HFF-Myc (cell line): Measurements from ENCODE around the gene HCFC2.

ENCODE experiments used
- DNase-seq: peaks from one replicate; pipeline ENCODE4 v3.0.0-alpha.2; 2011; ENCODE audit warnings: low read depth; ENCODE audit errors: extremely low read depth
- H3K4me3 ChIP-seq: replicated peaks from 2 replicates; pipeline ENCODE4 v1.5.1; 2011; ENCODE audit warnings: low read depth, mild to moderate bottlenecking, control low read depth, low read length
- CTCF ChIP-seq: IDR thresholded peaks from 2 replicates; pipeline ENCODE4 v1.5.1; 2012; ENCODE audit warnings: mild to moderate bottlenecking, low read depth, low read length, control low read depth; ENCODE audit errors: missing control alignments

The HCFC2 gene

GRCh38 chr12:104122298-104122697 is 58.0 kb downstream of the HCFC2 start:
- no peak for DNase-seq
- no peak overlapping the region for H3K4me3 ChIP-seq
- no peak for TF ChIP-seq CTCF

- no peak for DNase-seq
- H3K4me3 ChIP-seq, result no peak overlapping the region
- TF ChIP-seq CTCF, result no peak
Observed at GRCh38 chr12:104126548-104126947, 62.2 kb downstream of the HCFC2 start.

DNA sequence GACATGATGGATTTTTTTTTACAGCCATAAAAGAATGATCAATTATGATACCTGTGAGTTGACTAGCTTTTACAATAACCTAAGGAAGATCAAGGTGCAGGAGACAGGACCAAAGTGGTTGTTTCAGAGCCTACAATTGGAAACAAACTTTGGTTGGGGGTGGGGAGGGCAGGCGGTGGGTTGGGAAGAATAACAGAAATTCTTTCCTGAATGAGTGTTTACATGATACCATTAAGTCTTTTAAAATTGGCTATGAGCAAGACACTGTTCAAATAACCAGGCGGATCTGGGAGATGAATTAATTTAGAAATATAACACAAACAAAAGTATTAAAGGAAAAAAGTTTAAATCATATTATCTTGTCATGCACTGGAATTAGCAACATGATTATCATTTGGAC is 66.4 kb downstream of the HCFC2 start:
- TF ChIP-seq CTCF, result no peak
- no peak for DNase-seq
- no peak overlapping the region for H3K4me3 ChIP-seq

- no peak for DNase-seq
- H3K4me3 ChIP-seq, result no peak overlapping the region
- no peak for TF ChIP-seq CTCF
Observed at GRCh38 chr12:104131609-104132008, 67.3 kb downstream of the HCFC2 start.

- no peak for TF ChIP-seq CTCF
- no peak overlapping the region for H3K4me3 ChIP-seq
- no peak for DNase-seq
Observed at GRCh38 chr12:104132351-104132956, 68.1 kb downstream of the HCFC2 start.

DNA sequence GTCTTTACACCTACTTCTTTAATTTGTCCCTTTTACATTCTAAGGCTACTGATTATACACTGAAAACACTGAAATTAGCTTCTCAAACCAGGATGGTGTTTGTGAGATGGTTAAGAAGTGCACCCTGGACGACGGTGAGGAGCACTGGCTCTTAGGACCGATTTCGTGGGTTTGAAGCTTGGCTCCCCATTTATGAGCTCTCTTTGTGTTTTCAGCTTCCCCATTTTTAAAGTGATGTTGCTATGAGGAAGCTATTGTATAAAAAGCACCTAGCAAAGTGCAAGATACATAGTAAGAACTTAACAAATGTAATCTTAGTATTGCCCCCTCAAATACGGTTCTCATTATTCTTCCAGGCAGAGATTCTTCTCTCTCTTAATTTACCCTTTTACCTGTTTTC is 69.0 kb downstream of the HCFC2 start:
- TF ChIP-seq CTCF, result no peak
- no peak overlapping the region for H3K4me3 ChIP-seq
- DNase-seq, result no peak

GRCh38 chr12:104133866-104134265 is 69.5 kb downstream of the HCFC2 start:
- DNase-seq, result no peak
- no peak overlapping the region for H3K4me3 ChIP-seq
- TF ChIP-seq CTCF, result no peak
